PFSK-1 (cell line): ENCODE measurements around the gene MEGF10.

Source experiments
- POLR2AphosphoS5 ChIP-seq: IDR thresholded peaks from 2 replicates; pipeline ENCODE4 v1.6.1; 2012; ENCODE audit warnings: low read depth, mild to moderate bottlenecking, control low read depth, low read length, moderate library complexity
- SIN3A ChIP-seq: IDR thresholded peaks from 2 replicates; pipeline ENCODE4 v1.6.1; 2012; ENCODE audit warnings: mild to moderate bottlenecking, low read length, moderate library complexity, borderline replicate concordance; ENCODE audit not compliant: insufficient read depth
- TF ChIP-seq, protein P1 (sequence below), 2 experiments: IDR thresholded peaks; 2 replicates each; pipeline versions ENCODE4 v1.6.1 to v1.8.0; 2011 to 2012; ENCODE audit warnings: low read depth in 2 of 2, low read length in 2 of 2, control low read depth in 1 of 2, inconsistent platforms in 1 of 2, mild to moderate bottlenecking in 1 of 2, moderate library complexity in 1 of 2; ENCODE audit not compliant: insufficient read depth in 1 of 2

DNA sequence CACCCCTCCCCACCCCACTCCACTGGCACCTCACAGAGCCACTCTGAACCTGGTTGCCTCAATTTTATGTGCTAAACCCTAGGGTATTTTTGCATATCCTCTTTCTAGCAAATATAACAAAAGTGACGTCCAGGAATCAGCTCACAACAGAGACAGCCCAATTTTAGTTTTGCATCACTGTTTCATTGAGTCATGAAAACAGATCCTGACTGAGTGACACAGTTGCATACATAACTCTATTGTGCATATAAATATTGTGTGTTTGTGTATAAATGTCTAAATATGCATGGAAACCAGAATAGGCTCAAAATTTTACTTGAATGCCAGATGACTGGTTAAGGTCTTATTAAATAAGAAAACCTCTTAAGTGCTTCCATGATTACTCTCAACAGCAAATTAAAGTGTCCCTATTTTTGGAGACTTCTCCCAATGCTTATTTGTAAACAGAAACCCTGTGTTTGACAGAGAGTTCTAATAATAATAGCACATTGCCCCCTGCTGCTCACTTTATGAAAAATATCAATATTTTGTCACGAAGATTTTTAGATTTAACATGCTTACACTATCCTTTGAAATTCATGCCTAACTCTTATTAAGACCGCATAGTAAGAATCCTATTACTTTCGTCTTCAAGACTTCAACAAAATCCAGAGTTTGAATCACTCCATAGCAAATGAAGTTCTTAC is 151.3 kb downstream of the MEGF10 start:
- TF ChIP-seq, protein P1, sequence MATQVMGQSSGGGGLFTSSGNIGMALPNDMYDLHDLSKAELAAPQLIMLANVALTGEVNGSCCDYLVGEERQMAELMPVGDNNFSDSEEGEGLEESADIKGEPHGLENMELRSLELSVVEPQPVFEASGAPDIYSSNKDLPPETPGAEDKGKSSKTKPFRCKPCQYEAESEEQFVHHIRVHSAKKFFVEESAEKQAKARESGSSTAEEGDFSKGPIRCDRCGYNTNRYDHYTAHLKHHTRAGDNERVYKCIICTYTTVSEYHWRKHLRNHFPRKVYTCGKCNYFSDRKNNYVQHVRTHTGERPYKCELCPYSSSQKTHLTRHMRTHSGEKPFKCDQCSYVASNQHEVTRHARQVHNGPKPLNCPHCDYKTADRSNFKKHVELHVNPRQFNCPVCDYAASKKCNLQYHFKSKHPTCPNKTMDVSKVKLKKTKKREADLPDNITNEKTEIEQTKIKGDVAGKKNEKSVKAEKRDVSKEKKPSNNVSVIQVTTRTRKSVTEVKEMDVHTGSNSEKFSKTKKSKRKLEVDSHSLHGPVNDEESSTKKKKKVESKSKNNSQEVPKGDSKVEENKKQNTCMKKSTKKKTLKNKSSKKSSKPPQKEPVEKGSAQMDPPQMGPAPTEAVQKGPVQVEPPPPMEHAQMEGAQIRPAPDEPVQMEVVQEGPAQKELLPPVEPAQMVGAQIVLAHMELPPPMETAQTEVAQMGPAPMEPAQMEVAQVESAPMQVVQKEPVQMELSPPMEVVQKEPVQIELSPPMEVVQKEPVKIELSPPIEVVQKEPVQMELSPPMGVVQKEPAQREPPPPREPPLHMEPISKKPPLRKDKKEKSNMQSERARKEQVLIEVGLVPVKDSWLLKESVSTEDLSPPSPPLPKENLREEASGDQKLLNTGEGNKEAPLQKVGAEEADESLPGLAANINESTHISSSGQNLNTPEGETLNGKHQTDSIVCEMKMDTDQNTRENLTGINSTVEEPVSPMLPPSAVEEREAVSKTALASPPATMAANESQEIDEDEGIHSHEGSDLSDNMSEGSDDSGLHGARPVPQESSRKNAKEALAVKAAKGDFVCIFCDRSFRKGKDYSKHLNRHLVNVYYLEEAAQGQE (IDR thresholded peaks at IDR 0.05; ENCODE audit: insufficient read depth in 1 of 2, low read depth in 2 of 2, low read length in 2 of 2): no peak
- TF ChIP-seq POLR2AphosphoS5 (no peak), SIN3A (no peak)
